SK-N-MC (cell line): ENCODE measurements around the gene ACYP1.

Source experiments
- EZH2 ChIP-seq: fragments of 200-600 bp; sonication (generic); IDR thresholded peaks from one replicate; pipeline ENCODE4 v1.6.1; 2017; ENCODE audit warnings: antibody characterized with exemption
- FOXP2 ChIP-seq: optimal IDR thresholded peaks from 2 replicates; pipeline ENCODE3; 2011; ENCODE audit warnings: mild to moderate bottlenecking, moderate library complexity; ENCODE audit not compliant: insufficient read depth; ENCODE audit errors: extremely low read length, control extremely low read depth
- POLR2AphosphoS5 ChIP-seq: IDR thresholded peaks from 2 replicates; pipeline ENCODE4 v1.6.1; 2012; ENCODE audit warnings: mild to moderate bottlenecking, low read depth, low read length, borderline replicate concordance

DNA sequence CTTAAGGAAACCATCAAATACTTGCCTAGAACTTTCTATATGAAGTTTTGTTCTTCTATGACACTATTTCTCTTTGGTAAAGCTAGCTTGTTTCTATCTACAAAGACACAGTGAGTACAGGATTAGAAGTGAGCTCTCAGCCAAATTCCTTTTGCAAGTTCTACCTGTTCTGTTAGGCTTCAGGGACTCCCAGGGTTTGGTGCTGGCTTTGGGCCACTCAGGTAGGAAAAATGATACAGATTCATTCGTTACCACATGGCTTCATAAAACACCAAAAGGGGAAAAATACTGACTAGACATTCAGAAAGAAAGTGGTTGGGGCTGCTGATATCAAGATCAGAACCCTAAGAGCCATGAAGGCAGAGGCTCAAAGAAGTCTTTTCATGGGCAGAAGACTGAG lies 19.4 kb upstream of the ACYP1 start:
- TF ChIP-seq EZH2 (no peak), POLR2AphosphoS5 (no peak), FOXP2 (no peak)
